Tibial nerve (tissue), 4 donors: ENCODE measurements around the gene ANKRD26. TPM values are rescaled to one million over a fixed set of nuclear protein-coding genes. Genes with fewer than 3 reads are reported as not detected.

Experiments
- DNase-seq, 2 donors: peaks; one replicate each; pipeline ENCODE4 v3.0.0-alpha.2; 2019; ENCODE audit warnings: low spot score in 2 of 2
- H3K27ac ChIP-seq, 4 donors: fragments of 200-600 bp; sonication (generic) in 3 of 4; one replicate each; pipeline ENCODE4 v1.5.1; 2017 to 2019; ENCODE audit warnings: mild to moderate bottlenecking in 1 of 4
- H3K27me3 ChIP-seq, 2 donors: fragments of 200-600 bp; sonication (generic) in 1 of 2; one replicate each; pipeline versions ENCODE4 v1.5.1 to v1.6.0; 2017 to 2019
- H3K36me3 ChIP-seq, 3 donors: fragments of 200-600 bp; sonication (generic); one replicate each; pipeline ENCODE4 v1.5.1; 2018 to 2019
- H3K4me1 ChIP-seq, 4 donors: fragments of 200-600 bp; sonication (generic) in 3 of 4; one replicate each; pipeline ENCODE4 v1.5.1; 2017 to 2019
- H3K4me3 ChIP-seq, 4 donors: fragments of 200-600 bp; sonication (generic) in 3 of 4; one replicate each; pipeline ENCODE4 v1.5.1; 2017 to 2019; ENCODE audit warnings: mild to moderate bottlenecking in 1 of 4, moderate library complexity in 1 of 4
- H3K9me3 ChIP-seq, 4 donors: fragments of 200-600 bp; sonication (generic) in 3 of 4; one replicate each; pipeline ENCODE4 v1.5.1; 2017 to 2019
- EP300 ChIP-seq, 2 donors: sonication (generic); formaldehyde crosslinking; IDR thresholded peaks; one replicate each; pipeline ENCODE4 v1.6.1; 2017; ENCODE audit warnings: antibody characterized with exemption in 2 of 2, mild to moderate bottlenecking in 1 of 2
- POLR2A ChIP-seq, 2 donors: fragments of 450-650 bp; IDR thresholded peaks; one replicate each; pipeline ENCODE4 v1.6.1; 2017; ENCODE audit warnings: antibody characterized with exemption in 2 of 2, mild to moderate bottlenecking in 2 of 2, moderate library complexity in 2 of 2
- WGBS, 2 donors: methylation state at CpG; one replicate each; pipeline ENCODE4 v1.1.5; 2018; 5-methylcytosine and 5-hydroxymethylcytosine counted together
- total RNA-seq, 4 donors: library from RNA; depleted of rRNA; stranded (reverse); fragments of >200 nt; gene quantifications; one replicate each; pipeline ENCODE4 v1.1.0, GENCODE V29; 2016
- TF ChIP-seq, protein P1 (sequence below), 5 experiments: fragments of 200-600 bp in 3 of 5; fragments of 450-650 bp in 2 of 5; sonication (generic) in 3 of 5; IDR thresholded peaks; one replicate each; pipeline ENCODE4 v1.5.1; 2016 to 2019; ENCODE audit warnings: antibody characterized with exemption in 5 of 5, mild to moderate bottlenecking in 3 of 5, moderate library complexity in 2 of 5

The ANKRD26 gene
- total RNA-seq, 4 donors from 2014 or later: 10.7 to 24.3 (median 12.8) TPM

- no peak overlapping the region for H3K27ac ChIP-seq
- H3K4me1 ChIP-seq: no peaks in the 10 kb centered on the region
- 75 to 95% methylated on average over 1 of the region's 1 CpG for WGBS, 2 donors
- no peaks in the 10 kb centered on the region for H3K27me3 ChIP-seq
- DNase-seq: no peak
- no peaks in the 10 kb centered on the region for H3K9me3 ChIP-seq
- peaks cover 0 to 5% (median 0%) of the 10 kb centered on the region in 3 donors for H3K36me3 ChIP-seq
- no peak for TF ChIP-seq POLR2A (IDR thresholded peaks at IDR 0.05)
- H3K4me3 ChIP-seq: no peak overlapping the region
Measured at GRCh38 chr10:26987851-26988250, 112.4 kb downstream of the ANKRD26 start.

- H3K4me1 ChIP-seq: no peaks in the 10 kb centered on the region
- H3K27me3 ChIP-seq: no peaks in the 10 kb centered on the region
- no peaks in the 10 kb centered on the region for H3K9me3 ChIP-seq
- peaks cover 0 to 18% (median 0%) of the 10 kb centered on the region in 3 donors for H3K36me3 ChIP-seq
- no peak overlapping the region for H3K27ac ChIP-seq
- TF ChIP-seq POLR2A (IDR thresholded peaks at IDR 0.05) (no peak), EP300 (IDR thresholded peaks at IDR 0.05) (no peak)
- TF ChIP-seq, protein P1, sequence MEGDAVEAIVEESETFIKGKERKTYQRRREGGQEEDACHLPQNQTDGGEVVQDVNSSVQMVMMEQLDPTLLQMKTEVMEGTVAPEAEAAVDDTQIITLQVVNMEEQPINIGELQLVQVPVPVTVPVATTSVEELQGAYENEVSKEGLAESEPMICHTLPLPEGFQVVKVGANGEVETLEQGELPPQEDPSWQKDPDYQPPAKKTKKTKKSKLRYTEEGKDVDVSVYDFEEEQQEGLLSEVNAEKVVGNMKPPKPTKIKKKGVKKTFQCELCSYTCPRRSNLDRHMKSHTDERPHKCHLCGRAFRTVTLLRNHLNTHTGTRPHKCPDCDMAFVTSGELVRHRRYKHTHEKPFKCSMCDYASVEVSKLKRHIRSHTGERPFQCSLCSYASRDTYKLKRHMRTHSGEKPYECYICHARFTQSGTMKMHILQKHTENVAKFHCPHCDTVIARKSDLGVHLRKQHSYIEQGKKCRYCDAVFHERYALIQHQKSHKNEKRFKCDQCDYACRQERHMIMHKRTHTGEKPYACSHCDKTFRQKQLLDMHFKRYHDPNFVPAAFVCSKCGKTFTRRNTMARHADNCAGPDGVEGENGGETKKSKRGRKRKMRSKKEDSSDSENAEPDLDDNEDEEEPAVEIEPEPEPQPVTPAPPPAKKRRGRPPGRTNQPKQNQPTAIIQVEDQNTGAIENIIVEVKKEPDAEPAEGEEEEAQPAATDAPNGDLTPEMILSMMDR (IDR thresholded peaks at IDR 0.05): no peak
- WGBS, 2 donors: 60 to 80% methylated on average over 1 of the region's 1 CpG
- DNase-seq: no peak
- no peak overlapping the region for H3K4me3 ChIP-seq
Measured at GRCh38 chr10:26983156-26983555, 117.1 kb downstream of the ANKRD26 start.

- H3K4me1 ChIP-seq: no peaks in the 10 kb centered on the region
- TF ChIP-seq, protein P1 (IDR thresholded peaks at IDR 0.05): no peak
- TF ChIP-seq EP300 (IDR thresholded peaks at IDR 0.05) (no peak), POLR2A (IDR thresholded peaks at IDR 0.05) (no peak)
- no peaks in the 10 kb centered on the region for H3K9me3 ChIP-seq
- WGBS, 2 donors: 83 to 97% methylated on average over 1 of the region's 1 CpG
- DNase-seq: no peak
- peaks cover 0 to 20% (median 0%) of the 10 kb centered on the region in 3 donors for H3K36me3 ChIP-seq
- H3K27ac ChIP-seq: no peak overlapping the region
- no peak overlapping the region for H3K4me3 ChIP-seq
- H3K27me3 ChIP-seq: no peaks in the 10 kb centered on the region
Measured at GRCh38 chr10:26982058-26982457, 118.2 kb downstream of the ANKRD26 start.

- WGBS, 2 donors: 75 to 84% methylated on average over 4 of the region's 4 CpGs
- H3K4me3 ChIP-seq: no peak overlapping the region
Measured at GRCh38 chr10:26981232-26981824, 119.0 kb downstream of the ANKRD26 start.

DNA sequence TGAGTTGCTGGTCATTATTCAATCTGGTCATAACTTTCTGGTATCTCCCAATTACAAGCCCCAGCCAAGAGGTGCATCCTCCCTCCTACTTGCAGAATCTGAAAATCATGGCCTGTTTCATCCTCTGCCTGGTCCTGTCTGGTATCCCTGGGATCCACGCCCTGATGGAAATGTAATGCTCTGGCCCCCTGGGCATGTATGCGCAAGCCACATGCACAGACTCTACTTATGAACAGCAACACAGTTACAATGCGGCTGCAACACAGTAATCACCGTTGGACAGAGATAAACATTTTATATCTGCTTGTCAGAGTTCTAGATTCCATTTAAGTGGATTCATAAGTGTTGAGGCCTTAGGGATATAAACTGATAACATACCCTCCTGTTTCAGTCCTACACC lies 121.8 kb downstream of the ANKRD26 start:
- Histone ChIP-seq H3K27me3 (no peaks in the 10 kb centered on the region), H3K36me3 (peaks cover 0 to 15% (median 0%) of the 10 kb centered on the region in 3 donors), H3K9me3 (no peaks in the 10 kb centered on the region), H3K4me1 (no peaks in the 10 kb centered on the region), H3K4me3 (no peak overlapping the region), H3K27ac (no peak overlapping the region)
- no peak for DNase-seq
- no peak for TF ChIP-seq POLR2A (IDR thresholded peaks at IDR 0.05)
- TF ChIP-seq, protein P1 (IDR thresholded peaks at IDR 0.05): no peak
- TF ChIP-seq EP300 (IDR thresholded peaks at IDR 0.05): no peak
- WGBS, 2 donors: 94 to 96% methylated on average over 4 of the region's 4 CpGs

More at GRCh38 chr10:26981232-26981824, 119.0 kb downstream of the ANKRD26 start:
- no peaks in the 10 kb centered on the region for H3K4me1 ChIP-seq
- H3K27ac ChIP-seq: no peak overlapping the region
- H3K27me3 ChIP-seq: no peaks in the 10 kb centered on the region
- TF ChIP-seq, protein P1 (IDR thresholded peaks at IDR 0.05): no peak
- TF ChIP-seq EP300 (IDR thresholded peaks at IDR 0.05) (no peak), POLR2A (IDR thresholded peaks at IDR 0.05) (no peak)
- peaks cover 0 to 20% (median 0%) of the 10 kb centered on the region in 3 donors for H3K36me3 ChIP-seq
- DNase-seq: no peak
- no peaks in the 10 kb centered on the region for H3K9me3 ChIP-seq
